C1 segment of cervical spinal cord (tissue), 14 donors: ENCODE measurements around the gene ZDHHC14.

Experiments
- DNase-seq, 14 donors: peaks; one replicate each; lab custom pipeline; 2025; lab: John Stamatoyannopoulos, UW

Gene ZDHHC14

DNA sequence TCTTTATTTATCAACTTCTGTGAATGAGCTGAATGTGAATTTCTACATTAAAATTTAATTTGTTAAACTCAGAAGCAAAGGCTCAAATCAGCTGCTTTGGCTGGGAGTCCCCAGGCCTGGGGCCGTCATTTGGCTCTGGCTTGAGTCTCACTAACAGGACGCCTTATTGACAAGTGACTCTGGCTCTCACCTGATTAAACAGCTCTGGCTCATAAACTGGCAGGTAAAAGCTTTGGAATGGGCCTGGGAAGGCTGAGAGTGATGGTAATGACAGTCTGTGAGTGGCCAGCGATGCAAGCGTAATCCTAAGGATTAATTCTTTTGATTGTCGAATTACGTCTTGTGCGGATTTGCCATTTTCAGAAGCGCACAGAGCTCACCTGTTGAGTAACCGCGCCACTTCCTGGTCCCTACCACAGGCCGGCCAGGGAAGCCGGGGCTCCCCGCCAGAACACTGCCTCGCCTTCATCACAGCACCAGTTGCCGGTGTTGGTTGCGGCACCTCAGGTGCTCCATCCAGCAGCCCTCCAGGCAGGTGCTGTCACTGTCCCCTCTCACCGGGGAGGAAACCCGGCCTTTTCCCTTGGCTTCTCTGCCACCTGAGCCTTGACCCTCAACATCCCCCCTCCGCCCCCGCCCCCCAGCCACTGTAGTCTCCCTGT is 110.7 kb downstream of the ZDHHC14 start:
- no peak for DNase-seq

DNA sequence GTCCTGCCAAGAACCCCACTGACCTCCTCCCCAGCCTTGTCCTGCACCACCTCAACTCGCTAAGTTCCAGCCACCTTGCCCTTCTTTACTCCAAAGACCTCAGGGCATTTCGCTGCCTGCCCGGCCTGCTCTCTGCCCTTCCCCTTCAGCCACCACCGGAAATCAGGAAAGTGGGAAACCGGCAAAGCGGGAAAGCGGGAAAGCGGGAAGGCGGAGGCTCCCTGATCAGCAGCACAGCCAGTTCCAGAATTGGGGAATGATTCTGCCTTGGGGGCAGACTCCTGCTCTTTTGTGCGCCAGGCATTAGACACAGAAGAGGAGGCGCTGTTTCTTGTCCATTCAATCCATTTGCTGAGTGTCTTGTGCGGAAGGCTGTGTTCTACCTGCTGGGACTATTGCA is 111.3 kb downstream of the ZDHHC14 start:
- DNase-seq = no peak

DNA sequence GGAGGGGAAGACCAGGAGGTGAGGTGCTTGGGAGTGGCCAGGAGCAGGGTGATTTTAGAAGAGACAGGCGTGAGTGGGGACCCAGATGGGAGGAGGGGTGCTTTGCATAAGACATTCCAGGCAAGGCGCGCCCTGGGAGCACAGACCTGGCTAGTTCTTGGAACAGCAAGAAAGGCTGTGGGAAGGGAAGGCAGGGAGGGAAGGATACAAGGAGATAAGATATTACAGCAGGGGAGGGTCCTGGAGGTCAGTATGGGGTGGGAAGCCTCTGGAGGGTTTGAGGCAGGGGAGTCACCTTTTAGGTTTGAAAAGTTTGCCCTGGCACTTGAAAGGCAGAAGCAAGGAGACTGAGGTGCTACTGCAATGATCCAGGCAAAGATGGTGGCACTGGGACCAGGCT is 111.8 kb downstream of the ZDHHC14 start:
- no peak for DNase-seq

DNA sequence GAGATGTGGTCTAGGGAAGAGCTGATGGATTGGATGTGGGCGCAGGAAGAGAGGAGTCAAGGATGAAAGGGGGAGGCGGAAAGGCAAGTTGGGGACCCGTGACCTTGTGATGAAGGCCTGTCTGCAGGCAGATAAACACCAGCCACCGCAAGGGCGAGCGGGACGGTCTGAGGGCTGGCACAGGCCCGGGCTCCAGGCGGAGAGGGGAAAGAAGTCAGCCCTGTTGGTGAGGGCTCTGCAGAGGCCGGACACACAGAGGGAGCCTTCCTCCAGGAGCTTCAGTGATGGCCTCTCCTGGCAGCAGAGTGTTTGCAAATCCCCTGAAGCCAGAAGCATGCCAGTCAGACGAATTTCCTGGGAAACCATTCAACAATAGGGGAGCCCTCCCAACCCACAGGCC is 112.2 kb downstream of the ZDHHC14 start:
- DNase-seq = no peak

DNA sequence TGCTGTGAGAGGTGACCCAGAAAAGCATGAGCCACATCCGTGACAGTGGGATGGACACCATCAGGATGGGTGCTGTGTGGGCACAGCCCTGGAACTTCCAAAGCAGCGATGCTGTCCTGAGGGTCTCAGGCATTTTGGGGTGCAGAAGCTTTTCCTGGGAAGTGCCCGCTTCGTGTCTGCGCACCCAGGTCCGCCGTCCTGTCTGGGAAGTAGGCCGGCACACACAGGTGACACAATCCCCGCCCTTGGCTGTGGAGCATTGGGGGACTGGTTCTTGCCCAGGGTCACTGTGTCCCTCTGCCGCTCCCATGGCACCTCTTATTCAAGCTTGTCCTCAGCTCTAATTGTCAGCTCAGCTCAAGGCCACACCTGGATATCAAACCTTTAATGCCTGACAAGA is 112.6 kb downstream of the ZDHHC14 start:
- no peak for DNase-seq

DNA sequence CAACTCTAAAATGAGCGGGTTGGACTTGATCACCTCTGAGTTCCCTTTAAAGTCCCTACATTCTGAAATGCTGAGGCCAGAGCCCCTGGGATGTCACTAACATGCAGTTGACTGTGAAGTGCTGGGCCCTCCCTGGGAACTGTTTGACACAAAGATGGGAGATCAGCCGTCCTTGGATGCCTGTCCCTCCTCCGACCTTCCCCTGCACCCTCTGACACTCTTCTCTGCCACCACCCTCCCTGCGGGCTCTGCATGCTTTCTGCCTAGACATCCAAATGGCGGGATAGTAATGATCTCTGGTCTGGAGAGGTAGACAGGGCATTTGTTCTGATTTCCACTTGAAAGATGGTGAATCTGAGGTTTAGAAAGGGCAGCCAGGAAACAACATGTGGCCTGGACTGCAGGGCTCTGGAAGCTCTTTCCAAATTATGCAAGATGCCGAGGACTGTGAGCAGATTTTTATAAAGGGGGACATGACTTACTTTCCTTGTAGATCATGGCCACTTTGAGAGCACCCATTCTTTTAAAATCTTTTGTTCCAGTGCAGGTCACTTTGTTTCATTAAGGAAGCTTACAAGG is 113.2 kb downstream of the ZDHHC14 start:
- peak in 1 of 14 donors; percentile 84 for DNase-seq

DNA sequence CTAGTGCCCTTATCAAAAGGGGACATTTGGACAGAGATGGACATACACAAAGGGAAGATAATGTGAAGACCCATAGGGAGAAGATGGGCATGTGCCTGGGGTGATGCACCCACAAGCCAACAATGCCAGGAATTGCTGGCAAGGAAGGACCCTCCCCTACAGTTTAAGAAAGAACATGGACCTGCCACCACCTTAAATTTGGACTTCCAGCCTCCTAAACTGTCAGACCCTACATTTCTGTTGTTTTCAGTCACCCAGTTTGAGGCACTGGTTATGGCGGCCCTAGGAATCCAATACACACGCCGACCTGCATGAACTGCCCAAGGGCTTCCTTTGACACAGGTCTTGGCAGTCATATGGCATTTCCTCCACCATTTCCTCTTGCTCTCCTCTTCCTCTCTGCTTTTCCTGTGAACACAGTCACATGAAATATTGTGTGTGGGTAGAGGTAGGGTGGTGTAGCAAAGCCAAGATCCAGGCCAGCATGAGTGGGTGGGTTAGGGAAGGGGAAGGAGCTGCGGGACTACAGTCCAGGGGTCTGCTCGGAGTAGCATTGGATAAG is 115.6 kb downstream of the ZDHHC14 start:
- no peak for DNase-seq

DNA sequence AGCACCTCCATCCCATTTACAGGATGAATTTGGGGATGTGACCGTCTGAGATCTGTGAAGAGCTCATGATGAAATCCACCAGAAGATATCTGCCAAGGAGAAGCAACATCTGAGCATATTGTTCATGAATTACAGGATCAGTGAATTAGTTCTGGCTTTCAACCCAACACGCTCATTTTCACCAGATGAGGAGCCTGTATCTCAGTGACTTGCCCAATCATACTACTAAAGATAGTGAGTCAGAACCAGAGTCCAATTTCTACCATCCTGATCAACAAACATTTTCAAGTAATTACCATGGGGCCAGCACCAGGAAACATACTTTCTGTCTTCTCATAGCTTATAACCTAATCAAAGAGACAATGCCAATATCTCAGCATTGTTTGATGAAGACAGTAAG is 116.6 kb downstream of the ZDHHC14 start:
- no peak for DNase-seq

DNA sequence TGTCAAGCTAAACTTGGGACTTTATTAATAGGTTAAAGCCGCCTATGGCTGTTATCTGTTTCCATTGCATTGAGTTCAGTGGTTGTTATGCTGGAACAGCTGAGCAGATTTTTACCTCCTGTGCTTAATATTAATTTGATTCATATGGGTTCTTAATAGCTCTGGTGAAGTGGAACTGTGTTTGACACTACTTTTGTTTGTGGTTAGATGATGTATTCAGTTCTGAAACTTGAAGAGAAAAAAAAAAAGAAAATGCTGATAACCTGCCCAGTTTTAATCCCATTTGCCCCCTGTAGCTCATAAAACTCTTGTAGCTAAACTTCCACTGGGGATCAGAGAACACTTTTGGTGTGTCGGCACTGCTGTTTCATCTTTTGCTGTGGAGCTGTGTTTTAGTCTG is 117.8 kb downstream of the ZDHHC14 start:
- DNase-seq = no peak

DNA sequence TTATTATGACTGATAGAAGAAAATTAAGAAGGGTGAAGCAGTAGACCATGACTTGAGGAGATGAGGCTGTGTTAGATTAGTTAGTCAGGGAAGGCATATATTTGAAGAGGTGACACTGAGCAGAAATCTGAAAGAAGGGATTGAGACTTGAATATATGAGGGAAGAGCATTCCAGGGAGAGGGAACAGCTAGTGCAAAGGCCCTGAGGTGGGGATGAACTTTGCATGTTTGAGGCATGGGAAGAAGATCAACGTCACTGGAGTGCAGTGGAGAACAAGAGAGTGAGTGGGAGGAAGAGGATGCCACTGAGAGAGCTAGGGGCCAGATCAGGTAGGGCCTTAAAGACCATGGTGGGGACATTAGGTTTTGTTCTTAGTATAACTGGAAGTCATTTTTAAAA is 119.0 kb downstream of the ZDHHC14 start:
- no peak for DNase-seq

DNA sequence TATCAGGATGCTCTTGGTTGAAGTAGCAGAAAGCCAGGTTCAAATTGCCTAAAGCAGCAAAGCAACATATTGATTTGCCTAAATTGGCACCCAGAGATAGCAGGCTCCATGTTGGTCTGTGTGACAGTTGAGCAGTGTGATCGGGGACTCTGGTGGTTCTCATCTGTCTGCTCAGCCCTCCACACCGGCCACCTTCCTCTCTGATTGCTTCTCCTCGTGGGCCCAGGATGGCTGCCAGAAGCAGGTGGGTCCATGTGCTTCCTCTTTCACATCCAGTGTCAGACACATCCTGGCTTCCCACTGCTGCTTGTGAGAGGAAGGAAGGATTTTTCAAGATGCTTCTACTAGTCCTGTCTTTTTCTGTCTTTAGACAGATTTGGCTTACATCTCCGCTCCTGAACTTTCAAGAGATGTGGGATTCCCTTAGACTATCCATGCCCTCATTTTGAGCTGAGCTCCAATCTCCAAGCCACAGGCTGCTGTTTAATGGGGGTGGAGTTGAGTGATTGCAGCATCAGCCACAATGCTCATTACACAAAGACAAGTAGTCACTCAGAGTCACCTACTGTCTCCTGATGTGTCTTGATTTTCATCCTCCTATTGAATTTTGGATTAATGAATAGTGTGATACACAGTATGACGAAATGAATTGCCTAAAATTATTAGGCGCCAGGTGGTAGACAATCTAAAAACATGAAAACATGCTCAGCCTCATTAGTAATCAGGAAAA is 122.2 kb downstream of the ZDHHC14 start:
- DNase-seq = no peak

DNA sequence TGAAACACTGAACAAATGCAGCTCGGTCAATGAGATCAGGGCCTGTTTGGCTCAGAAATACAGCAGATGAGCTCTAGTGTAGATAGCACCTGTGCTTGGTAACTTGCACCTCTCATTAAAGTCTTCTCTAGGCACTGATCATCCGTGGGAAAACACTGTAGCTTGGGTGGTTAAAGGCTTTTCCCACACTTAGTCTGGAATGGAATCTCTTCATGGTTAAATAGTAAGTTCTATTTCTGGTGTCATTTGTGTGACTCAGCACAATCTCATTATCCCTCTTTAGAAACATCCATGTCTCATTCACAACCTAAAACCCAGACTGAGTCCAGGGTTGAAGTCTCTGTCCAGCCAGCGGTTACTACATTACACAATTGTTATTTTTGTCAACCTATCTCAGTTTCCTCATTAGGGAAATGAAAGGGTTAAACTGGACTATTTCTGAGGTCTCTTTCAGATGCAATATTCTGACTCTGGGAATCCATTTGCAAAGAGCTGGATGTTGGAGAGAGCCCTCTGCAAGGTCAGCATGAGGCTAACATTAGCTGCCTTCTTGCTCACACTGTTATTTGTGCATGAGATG is 125.0 kb downstream of the ZDHHC14 start:
- no peak for DNase-seq

DNA sequence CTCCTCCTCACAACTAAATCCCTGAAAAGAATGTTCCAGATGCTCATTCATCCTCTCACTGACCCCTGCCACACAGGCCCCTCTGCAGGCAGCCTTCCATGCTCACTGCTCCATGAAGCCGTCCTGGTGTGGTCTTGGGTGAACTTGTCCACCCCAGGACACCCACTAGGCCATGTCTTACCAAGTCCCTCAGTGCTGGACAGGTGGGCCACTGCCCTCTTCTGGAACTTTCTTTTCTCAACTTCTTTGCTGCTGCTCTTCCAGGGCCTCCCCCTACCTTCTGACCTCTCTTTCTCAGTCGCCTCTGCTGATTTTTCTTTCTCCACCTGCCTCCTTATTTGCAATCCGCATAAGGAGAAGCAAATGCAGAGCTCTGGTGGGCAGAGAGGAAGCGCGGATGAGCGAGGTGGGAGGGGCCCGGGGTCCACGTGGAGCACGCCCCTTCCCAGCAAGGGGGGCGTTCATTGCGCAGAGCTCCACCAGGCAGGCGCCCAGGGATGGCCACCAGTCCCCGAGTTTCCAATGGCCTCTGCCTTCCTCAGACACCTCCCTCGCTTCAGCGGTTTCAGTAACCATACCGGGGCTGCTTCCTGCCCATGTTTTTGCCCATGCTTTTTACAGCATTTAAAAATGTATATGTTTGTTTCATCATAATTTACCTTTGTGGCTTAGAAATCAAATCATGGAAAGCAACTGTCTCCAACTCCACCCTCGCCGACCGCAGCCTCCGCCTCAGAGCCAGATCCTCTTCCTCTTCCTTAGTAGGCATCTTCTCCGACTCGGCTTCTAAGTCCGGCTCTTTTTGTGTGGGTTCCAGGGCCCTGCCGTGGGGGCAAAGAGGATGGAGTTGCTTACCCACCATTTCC is 129.6 kb downstream of the ZDHHC14 start:
- no peak for DNase-seq

DNA sequence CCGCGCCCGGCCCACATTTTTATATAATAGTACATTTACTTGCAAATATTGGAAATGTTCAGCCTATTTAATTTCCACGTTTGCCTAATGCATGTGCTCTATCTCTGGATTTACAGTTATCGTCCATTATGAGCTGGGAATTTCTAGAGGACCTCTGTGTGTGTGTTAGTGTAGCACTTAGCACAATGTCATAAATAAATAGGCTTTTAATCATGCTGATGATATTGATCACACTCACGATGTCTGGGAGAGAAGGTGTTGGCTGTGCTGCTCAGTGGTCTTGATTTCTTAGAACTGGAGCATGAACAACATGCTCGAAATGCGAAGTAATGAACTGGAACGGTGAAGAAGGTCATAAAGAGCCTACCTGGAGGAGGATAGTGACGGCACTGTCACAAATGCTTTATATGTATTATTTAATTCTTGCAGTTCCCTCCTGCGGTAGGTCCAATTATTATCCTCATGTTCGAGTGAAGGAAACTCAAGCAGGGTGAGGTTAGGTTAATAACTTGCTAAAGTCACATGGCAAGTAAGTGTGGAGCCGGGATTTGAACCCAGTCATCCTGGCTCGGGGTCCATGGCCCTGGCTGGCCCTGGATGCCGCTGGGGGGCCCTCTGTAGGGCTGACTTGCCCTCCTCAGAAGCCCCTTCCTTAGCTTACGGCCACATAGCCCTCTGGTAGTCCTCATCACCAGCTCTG is 130.8 kb downstream of the ZDHHC14 start:
- no peak for DNase-seq

DNA sequence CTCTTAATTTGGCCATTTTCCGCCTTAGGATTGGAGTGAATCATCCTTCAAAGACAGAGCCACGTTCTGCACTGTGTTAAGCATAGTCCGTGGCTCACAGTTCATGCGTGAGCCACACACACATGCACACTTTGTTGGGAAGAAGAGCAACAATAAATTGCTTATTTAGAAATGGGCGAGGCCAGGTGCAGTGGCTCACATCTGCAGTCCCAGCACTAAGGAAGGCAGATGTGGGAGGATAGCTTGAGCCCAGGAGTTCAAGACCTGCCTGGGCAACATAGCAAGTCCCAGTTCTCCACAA is 131.3 kb downstream of the ZDHHC14 start:
- DNase-seq = no peak

DNA sequence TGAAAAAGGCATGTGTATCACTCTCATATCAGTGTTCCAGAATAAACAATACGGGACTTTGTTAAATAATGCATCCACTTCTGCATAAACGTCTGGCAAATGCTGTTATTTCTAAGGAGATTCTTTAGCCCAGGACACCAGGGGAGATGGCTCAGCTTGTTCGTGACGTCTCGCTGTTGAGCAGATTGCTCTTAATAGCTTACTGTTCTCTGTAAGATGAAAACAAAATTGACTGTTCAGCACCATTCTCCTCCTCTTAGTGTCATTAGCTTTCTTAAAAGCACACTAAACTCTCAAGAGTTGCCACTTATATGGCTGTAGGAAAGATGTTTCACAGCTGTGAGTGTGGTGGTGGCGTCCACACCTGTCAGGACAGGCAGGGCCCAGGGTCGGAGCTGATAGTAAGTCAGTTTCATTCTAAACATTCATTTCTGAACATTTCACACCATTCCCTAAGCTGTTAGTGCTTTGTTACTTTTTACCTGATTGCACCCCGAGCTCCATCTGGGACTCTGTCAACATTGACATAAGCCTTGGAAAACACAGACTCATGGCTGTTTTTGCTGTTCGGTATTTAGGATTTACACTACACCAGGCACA is 132.1 kb downstream of the ZDHHC14 start:
- peak in 1 of 14 donors; percentile 64 for DNase-seq

DNA sequence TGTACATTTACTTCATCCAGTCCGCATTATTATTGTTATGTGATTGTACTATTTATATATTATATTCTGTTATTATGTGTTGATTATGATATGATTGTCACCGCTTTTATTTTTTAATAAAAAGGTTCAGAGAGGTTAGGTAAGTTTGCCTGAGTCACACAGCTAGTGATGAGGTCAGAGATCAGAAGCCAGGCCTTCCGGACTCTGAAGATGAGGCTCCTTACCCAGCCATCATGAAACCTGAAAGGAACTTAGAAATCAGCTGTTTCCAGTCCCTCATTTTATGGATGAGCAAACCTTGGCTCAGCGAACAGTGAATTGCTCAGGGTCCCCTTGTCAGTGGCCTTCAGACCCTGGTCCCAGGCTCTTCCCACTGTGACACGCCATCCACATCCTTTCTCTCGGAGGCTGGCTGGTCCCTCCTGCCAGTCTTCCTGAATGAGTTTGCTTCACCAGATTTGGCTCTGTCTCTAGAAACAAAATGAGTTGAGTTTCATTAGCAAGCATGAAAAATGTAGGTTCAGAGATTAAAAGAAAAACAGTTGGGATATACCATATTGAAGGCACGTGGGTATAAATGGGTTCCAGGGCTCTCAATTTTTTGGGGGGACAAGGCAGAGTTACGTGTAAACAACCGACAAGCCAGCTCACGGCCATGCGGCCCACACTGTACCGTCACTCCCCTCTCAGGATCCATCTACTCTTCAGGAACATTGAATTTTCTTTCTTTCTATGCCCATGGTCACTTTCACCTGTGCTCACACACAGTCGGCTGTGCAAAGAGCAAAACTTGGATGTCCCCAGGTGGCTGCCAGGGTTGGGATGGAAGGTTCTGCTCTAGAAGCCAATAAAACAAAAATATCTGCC is 132.9 kb downstream of the ZDHHC14 start:
- no peak for DNase-seq

DNA sequence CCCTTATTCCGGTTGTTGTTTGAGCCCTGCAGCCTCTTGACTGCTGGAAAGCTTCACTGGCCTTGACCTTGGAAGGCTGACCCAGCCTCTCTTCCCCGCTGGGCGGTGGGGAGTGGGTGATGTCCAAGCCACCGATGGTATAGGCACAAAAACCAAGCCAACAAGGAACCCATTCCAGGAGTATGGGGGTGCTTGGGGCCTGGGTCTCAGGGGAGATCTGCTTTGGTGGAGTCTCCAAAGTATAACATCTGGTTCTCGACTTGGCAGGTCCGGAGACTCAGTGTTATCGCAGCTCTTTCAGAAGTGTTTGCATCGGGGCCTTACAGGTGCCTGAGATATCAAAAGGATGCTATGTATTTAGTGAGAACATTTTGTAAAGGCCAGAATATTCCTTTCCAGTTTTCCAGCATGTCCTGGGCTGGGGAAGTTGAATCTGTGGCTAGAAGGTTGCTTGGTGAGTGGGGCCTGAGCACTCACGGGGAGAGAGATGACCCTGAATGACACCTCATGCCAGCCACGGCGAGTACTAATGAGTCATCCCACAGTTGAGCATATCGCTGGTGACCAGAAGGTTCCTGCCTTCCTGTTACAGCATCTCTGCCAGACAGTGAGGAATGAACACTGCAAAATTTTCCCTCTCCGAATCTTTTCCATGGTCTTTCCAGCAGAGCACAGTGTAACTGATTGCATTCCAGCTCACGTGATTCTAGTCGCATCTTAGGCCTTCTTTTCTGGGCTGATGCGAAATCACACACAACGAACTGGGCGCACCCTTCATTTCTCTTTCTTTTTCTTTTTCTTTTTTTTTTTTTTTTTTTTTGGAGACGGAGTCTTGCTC is 133.9 kb downstream of the ZDHHC14 start:
- peak in 1 of 14 donors; percentile 74 for DNase-seq
